Measurements from ENCODE around the gene ADAMTSL4.
A peak's percentile ranks its signal among the peaks of the same experiment; 100 is the strongest.
"Not testable (repeated sequence)": the region's sequence is repeated elsewhere in the genome, so short reads cannot be mapped to it uniquely, and the experiment has no call there.

The ADAMTSL4 gene

GRCh38 chr1:150568594-150568966 lies 19.4 kb downstream of the ADAMTSL4 start:
- DNase-seq = no peak

- DNase-seq = no peak
These were observed 23.9 kb downstream of the ADAMTSL4 start for GRCh38 chr1:150572918-150573647.

GRCh38 chr1:150573648-150574071 lies 24.5 kb downstream of the ADAMTSL4 start:
- DNase-seq = not testable (repeated sequence)

GRCh38 chr1:150574260-150575071 lies 25.3 kb downstream of the ADAMTSL4 start:
- DNase-seq = no peak

- DNase-seq = no peak
These were observed 25.9 kb downstream of the ADAMTSL4 start for GRCh38 chr1:150575072-150575489.

DNA sequence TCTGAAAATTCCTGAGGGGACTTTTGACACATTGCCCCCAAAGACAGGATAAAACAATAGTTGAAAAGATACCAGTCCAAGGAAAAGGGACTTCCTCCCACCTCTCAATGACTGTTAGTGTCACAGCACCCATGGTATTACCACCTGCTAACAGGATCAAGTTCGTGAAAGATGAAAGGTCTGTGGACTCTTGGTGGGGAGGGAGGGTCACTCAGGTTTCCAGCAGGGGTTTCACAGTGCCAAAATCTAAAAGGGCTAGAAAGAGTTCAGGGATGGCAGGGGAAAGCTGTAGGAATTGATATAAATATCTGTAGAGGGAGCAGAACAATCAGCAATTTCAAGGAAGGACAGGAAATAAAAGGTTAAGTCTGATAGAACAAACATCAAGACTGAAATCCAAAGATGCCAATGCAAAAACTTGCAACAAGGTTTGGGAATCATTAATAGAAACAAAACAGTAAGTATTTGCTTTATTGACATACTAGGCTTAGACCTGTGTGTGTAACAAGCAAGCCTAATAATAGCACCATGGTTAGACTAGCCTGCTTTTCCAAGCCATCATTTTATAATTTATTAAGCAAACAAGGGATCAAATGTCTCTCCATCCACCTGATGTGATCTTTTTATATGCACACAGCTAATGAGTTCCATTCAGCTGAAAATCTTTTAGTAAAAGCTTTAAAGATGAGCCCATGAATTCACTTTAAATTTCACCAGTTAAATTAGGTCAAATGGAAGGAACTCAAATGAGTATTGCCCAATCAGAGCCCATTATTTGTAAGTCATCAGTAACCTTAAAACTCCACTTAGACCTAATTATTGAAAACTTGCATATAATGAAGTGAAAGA lies 26.5 kb downstream of the ADAMTSL4 start:
- DNase-seq = no peak

GRCh38 chr1:150576367-150576711 lies 27.1 kb downstream of the ADAMTSL4 start:
- no peak for DNase-seq

- DNase-seq = no peak
These were observed 27.8 kb downstream of the ADAMTSL4 start for GRCh38 chr1:150576794-150577556.

DNA sequence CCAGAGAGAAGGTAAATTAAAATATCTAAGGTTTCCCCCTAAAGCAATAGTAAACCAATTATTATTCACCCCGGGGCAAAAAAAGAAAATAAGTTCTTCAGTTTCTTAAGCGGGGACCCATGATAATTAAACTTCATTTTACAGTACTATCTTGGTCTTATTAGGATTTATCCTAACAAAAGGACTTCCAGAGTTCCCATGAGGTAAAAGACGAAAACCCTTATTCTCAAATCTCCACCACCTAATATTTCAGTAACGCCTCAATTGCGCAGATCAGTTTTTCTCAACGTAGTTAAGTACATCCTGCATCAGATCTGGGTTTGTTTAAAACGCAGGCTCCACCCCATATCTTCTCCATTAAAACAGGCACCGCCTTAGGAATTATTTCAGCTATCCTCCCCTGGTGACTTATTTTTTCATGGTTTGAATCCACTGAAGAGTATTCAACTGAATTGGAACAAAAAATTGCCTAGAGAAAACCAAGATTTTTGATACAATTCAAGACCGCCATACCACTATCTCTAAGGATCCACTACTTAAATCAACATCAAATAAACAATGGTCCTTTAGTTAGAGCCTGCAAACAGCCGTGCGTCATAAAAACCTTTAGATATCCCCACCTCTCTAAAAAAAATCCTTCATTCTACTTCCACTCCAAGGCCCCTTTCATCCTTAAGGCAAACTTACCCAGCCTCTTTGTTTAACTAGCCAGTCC lies 28.5 kb downstream of the ADAMTSL4 start:
- no peak for DNase-seq

- DNase-seq = no peak
These were observed 29.3 kb downstream of the ADAMTSL4 start for GRCh38 chr1:150578272-150579109.

DNA sequence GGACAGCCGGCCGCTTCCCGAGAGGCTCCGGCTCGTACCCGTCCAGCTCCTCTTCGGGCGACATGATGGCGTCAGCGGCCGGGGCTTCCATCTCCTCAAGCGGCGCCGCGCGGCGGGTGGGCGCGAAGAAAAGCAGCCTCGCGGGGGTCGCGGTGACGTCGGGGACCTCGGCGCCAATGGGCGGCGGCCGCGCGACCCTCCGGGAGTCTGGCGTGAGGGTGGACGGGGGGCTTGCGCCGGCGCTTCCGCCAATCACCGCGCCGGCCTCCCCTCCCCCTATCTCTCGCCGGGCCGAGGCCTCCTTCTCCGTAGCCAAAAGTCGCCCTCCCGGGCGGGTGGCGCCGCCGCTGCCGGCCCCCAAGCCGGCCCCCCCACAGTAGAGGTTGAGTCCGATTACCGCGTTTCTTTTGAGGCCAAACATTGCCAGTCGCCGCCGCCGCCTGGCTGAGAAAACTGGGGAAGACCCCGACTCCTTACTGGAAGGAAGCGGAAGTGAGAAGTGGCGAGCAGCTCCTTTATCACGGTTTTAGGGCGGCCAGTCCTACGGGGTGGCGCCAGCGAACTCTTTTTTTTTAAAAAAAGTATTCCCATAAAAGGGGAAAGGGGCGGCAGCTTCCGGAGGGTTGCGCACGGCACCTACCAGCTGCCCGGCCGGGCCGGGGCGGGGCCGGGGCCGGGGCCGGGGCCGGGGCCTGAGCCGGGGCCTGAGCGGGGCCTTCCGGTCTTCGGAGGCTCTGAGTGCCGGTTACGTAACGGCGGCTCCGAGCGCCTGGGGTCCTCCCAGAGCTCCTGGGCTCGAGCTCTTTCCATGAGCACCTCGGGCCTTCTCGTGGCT lies 30.1 kb downstream of the ADAMTSL4 start, which contains the start of gene MCL1:
MCL1 (minus strand) TSS at position 501 of the 835 bp plus-strand sequence; CDS start at position 421, 80 bp downstream.
- DNase-seq = peak; percentile 73

DNA sequence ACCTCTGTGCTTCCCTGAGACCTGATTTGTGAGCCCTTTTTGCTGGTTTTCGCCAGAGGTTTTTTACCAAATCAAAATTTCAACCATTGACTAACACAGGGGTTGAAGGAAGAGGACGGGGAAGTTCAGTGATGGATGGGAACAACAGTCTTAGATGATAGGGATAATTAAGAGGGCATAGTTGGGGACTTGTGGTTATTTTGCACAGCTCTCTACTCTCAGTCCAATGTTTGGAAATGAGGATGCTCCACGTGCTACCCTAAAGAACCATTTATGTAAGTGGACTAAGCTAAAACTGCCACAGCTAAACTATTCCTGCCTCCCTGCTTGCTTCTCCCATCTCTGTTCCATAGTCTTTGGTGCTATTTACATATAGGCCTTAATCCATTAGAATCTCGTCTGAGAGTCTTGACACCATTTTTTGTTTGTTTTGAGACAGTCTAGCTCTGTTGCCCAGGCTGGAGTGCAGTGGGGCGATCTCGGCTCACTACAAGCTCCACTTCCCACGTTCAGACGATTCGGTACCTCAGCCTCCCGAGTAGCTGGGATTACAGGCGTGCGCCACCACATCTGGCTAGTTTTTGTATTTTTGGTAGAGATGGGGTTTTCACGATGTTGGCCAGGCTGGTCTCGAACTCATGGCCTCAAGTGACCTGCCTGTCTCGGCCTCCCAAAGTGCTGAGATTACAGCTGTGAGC lies 30.9 kb downstream of the ADAMTSL4 start:
- no peak for DNase-seq

- DNase-seq = not testable (repeated sequence)
These were observed 31.8 kb downstream of the ADAMTSL4 start for GRCh38 chr1:150580966-150581365.

- DNase-seq = not testable (repeated sequence)
These were observed 32.2 kb downstream of the ADAMTSL4 start for GRCh38 chr1:150581437-150581836.

DNA sequence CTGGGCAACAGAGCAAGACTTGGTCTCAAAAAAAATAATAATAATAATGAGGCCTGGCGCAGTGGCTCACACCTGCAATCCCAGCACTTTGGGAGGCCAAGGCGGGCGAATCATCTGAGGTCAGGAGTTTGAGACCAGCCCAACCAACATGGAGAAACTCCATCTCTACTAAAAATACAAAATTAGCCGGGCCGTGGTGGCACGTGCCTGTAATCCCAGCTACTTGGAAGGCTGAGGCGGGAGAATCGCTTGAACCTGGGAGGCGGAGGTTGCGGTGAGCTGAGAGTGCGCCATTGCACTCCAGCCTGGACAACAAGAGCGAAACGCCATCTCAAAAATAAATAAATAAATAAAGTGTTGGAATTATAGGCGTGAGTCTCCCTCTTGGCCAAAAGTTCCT lies 32.8 kb downstream of the ADAMTSL4 start:
- DNase-seq = not testable (repeated sequence)

DNA sequence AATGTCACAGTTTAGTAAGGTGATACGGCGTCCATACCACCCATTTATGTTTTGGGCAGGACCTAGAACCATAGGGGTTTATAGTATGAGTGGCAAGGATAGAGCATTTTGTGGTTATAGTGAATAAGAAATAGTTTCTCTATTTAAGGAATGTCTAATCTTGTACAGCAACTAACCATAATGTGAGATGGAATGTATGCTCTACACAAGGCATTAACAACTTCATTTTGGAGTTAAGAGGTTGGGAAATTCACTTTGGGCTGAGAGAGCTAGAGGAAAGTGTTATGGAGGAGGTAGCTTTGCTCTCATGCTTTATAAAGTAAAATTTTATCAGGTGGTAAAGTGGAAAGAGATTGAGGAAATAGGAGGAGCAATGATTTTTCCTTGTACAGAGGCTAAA lies 33.2 kb downstream of the ADAMTSL4 start:
- DNase-seq = no peak

DNA sequence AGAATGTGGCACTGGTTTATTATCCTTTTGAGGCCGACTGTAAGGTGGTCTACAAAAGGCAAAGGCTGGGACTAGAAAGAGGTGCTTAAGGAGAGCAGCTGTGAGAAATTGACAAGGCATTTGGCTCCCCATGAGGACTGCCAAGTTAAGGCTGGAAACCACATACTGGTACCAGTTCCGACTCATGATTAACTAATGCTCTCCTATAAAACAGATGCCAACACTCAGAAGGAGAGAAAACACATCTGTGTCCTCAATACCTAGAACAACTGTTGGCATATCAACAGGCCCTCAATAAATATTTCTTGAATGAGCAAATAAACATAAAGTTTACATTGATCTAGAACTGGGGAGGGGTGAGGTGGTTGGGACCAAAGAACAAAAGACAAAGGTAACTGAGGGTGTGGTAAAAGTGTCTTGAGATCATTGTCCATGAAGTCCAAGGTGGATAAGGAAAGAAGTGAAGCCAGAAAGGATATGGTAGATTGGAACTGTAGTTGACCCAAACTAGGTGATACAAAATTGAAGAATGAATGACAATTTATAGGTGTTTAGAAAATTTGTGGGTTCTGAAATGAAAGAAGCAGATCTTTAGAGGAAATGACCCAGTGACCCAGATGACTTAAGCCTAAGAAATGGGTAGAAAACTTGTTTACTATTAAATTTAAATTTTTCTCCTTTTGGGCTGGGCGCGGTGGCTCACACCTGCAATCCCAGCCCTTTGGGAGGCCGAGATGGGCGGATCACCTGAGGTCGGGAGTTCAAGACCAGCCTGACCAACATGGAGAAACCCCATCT lies 47.1 kb downstream of the ADAMTSL4 start:
- DNase-seq = no peak

GRCh38 chr1:150596976-150597375 lies 47.8 kb downstream of the ADAMTSL4 start:
- DNase-seq = no peak

Data from activated T-cell treated with anti-CD3 and anti-CD28 coated beads for 4 hours (primary cell).